DMS 273 (cell line): ENCODE results near the gene SPI1.

Source experiments
- DNase-seq: peaks from one replicate; lab custom pipeline; 2025; ENCODE audit not compliant: unreplicated experiment; lab: John Stamatoyannopoulos, UW

The SPI1 gene

GRCh38 chr11:47407746-47408590, 29.6 kb upstream of the SPI1 start, which contains the start of gene SLC39A13:
TSS of gene SLC39A13 (plus strand) at chr11:47408590. CDS start at chr11:47410095, 1,505 bp downstream.
- peak; percentile 95 for DNase-seq

- no peak for DNase-seq
Observed at GRCh38 chr11:47406896-47407745, 28.8 kb upstream of the SPI1 start.

- no peak for DNase-seq
Observed at GRCh38 chr11:47403571-47403970, 25.2 kb upstream of the SPI1 start.

- DNase-seq: no peak
Observed at GRCh38 chr11:47403135-47403534, 24.8 kb upstream of the SPI1 start.

GRCh38 chr11:47400768-47401279, 22.5 kb upstream of the SPI1 start:
- no peak for DNase-seq

GRCh38 chr11:47399860-47400767, 21.8 kb upstream of the SPI1 start:
- no peak for DNase-seq

GRCh38 chr11:47398551-47398950, 20.2 kb upstream of the SPI1 start:
- DNase-seq: no peak

GRCh38 chr11:47398011-47398410, 19.7 kb upstream of the SPI1 start:
- no peak for DNase-seq

- DNase-seq: no peak
Observed at GRCh38 chr11:47396049-47396320, 17.6 kb upstream of the SPI1 start.

GRCh38 chr11:47395223-47396048, 17.1 kb upstream of the SPI1 start:
- no peak for DNase-seq

GRCh38 chr11:47394322-47395222, 16.2 kb upstream of the SPI1 start:
- no peak for DNase-seq

- no peak for DNase-seq
Observed at GRCh38 chr11:47394050-47394321, 15.6 kb upstream of the SPI1 start.

GRCh38 chr11:47393163-47394049, 15.1 kb upstream of the SPI1 start:
- DNase-seq: no peak

GRCh38 chr11:47392546-47393162, 14.3 kb upstream of the SPI1 start:
- no peak for DNase-seq

- DNase-seq: no peak
Observed at GRCh38 chr11:47391711-47392432, 13.5 kb upstream of the SPI1 start.

GRCh38 chr11:47391077-47391583, 12.8 kb upstream of the SPI1 start:
- no peak for DNase-seq

- no peak for DNase-seq
Observed at GRCh38 chr11:47390422-47390760, 12.0 kb upstream of the SPI1 start.
